Prostate gland (tissue), 2 donors: Measurements from ENCODE around the gene TLCD5.

ENCODE experiments used
- CTCF ChIP-seq, 4 experiments: fragments of 200-600 bp in 2 of 4; fragments of 450-650 bp in 2 of 4; sonication (generic) in 2 of 4; IDR thresholded peaks; 1 replicate in 3 of 4; 2 replicates in 1 of 4; pipeline ENCODE4 v1.5.1; 2016 to 2019; ENCODE audit warnings: antibody characterized with exemption in 4 of 4, mild to moderate bottlenecking in 2 of 4, moderate library complexity in 2 of 4
- POLR2A ChIP-seq: fragments of 450-650 bp; IDR thresholded peaks from one replicate; pipeline ENCODE4 v1.6.1; 2016; ENCODE audit warnings: antibody characterized with exemption, mild to moderate bottlenecking
- POLR2AphosphoS5 ChIP-seq: sonication (generic); formaldehyde crosslinking; IDR thresholded peaks from one replicate; pipeline ENCODE4 v1.6.1; 2017; ENCODE audit warnings: antibody characterized with exemption

- TF ChIP-seq POLR2A, result no peak
- TF ChIP-seq CTCF (IDR thresholded peaks at IDR 0.05), result no peak
- no peak for TF ChIP-seq POLR2AphosphoS5
These were observed 29.7 kb downstream of the TLCD5 start for GRCh38 chr11:120354779-120355178.
